C4-2B (cell line): ENCODE measurements around the gene SLC50A1.

Source experiments
- ZFX ChIP-seq: fragments of 450-650 bp; IDR thresholded peaks from 2 replicates; pipeline ENCODE4 v1.6.1; 2017
- TF ChIP-seq, protein P1 (sequence below): fragments of 450-650 bp; conservative IDR thresholded peaks from 2 replicates; pipeline ENCODE4 v1.5.1; 2017; ENCODE audit warnings: mild to moderate bottlenecking

DNA sequence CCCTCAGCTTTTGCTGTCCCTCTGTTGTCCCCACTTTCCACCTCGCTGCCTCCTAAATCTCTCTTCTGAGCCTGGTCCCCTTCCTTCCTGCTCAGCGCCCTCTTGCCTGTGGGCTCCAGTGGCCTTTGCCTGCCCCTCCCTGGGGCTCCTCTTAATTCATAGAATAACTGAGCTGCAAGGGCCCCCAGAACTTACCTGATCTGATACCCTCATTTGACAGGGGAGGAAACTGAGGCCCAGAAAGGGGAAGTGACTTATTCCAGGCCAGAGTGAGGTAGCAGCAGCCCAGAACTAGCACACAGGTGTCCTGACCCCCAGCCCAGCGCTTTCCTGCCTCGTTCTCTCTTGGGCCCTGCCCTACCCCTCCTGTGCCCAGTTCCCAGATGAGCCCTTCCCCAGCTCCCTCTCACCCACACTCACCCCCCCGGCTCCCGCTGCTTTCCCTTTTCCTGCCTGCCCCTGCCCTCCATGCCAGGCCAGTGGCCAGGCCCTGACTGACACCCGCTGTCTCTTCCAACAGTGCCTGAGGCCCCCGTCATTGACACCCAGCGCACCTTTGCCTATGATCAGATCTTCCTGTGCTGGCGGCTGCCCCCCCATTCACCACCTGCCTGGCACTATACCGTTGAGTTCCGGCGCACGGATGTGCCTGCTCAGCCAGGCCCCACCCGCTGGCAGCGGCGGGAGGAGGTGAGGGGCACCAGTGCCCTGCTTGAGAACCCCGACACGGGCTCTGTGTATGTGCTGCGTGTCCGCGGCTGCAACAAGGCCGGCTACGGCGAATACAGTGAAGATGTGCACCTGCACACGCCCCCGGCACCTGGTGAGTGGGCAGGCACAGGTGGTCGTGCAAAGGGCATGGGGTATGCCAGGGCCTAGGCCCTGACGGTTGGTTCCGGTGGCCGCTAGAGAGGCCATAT, 43.7 kb downstream of the SLC50A1 start:
- TF ChIP-seq, protein P1, sequence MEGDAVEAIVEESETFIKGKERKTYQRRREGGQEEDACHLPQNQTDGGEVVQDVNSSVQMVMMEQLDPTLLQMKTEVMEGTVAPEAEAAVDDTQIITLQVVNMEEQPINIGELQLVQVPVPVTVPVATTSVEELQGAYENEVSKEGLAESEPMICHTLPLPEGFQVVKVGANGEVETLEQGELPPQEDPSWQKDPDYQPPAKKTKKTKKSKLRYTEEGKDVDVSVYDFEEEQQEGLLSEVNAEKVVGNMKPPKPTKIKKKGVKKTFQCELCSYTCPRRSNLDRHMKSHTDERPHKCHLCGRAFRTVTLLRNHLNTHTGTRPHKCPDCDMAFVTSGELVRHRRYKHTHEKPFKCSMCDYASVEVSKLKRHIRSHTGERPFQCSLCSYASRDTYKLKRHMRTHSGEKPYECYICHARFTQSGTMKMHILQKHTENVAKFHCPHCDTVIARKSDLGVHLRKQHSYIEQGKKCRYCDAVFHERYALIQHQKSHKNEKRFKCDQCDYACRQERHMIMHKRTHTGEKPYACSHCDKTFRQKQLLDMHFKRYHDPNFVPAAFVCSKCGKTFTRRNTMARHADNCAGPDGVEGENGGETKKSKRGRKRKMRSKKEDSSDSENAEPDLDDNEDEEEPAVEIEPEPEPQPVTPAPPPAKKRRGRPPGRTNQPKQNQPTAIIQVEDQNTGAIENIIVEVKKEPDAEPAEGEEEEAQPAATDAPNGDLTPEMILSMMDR = no peak
- no peak for TF ChIP-seq ZFX
